A549 treated with GW870086 at 1 μM for 4 hours (cell line): ENCODE results near the gene GRIK5. TPM values are rescaled to one million over a fixed set of nuclear protein-coding genes. Genes with fewer than 3 reads are reported as not detected.

ENCODE experiments used
- total RNA-seq: library from RNA; stranded (reverse); fragments of 200-300 nt; extraction: Qiagen RNA extraction; gene quantifications from 5 replicates; pipeline ENCODE4 v1.2.3, GENCODE V29; 2022; ENCODE audit warnings: low read depth

The GRIK5 gene, protein sequence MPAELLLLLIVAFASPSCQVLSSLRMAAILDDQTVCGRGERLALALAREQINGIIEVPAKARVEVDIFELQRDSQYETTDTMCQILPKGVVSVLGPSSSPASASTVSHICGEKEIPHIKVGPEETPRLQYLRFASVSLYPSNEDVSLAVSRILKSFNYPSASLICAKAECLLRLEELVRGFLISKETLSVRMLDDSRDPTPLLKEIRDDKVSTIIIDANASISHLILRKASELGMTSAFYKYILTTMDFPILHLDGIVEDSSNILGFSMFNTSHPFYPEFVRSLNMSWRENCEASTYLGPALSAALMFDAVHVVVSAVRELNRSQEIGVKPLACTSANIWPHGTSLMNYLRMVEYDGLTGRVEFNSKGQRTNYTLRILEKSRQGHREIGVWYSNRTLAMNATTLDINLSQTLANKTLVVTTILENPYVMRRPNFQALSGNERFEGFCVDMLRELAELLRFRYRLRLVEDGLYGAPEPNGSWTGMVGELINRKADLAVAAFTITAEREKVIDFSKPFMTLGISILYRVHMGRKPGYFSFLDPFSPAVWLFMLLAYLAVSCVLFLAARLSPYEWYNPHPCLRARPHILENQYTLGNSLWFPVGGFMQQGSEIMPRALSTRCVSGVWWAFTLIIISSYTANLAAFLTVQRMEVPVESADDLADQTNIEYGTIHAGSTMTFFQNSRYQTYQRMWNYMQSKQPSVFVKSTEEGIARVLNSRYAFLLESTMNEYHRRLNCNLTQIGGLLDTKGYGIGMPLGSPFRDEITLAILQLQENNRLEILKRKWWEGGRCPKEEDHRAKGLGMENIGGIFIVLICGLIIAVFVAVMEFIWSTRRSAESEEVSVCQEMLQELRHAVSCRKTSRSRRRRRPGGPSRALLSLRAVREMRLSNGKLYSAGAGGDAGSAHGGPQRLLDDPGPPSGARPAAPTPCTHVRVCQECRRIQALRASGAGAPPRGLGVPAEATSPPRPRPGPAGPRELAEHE
- 0.37 to 0.50 TPM (median 0.42 TPM) in 5 replicates for total RNA-seq

DNA sequence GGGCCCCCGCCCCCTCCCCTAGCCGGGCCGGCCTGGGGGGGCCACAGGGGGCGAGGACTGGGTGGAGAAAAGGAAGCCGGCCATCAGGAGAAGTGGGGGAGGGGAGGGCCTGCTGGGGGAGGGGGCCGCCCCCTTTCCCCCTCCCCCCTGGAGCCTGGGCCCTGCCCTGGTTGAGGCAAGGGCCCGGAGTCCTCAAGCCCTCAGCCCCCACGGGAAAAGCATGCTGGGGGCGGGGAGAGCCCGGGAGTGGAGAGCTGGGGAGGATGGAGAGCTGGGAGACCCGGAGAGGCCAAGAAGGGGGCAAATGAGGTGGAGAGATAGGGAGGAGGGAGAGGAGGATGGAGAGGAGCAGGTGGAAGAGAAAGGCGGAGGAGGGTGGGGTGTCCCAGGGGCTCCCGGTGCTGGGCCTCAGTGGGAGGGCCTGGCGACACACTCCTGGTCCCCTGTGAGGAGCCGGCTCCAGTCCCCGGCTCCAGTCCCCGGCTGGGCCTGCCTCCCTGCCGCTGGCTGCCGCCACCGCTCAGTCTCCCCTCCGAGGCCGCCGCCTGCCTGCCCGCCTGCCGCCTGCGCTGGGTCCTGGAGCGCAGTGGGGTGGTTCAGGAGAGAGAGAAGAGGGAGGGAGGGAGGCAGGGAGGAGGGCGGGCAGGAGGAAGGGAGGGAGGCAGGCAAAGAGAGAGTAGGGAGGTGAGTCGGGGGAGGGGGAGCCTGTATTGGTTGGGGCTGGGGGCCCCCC lies at the start of gene GRIK5:
GRIK5 (minus strand) TSS at position 588 of the 733 bp plus-strand sequence. CDS start 4,436 bp downstream, outside the sequence.

DNA sequence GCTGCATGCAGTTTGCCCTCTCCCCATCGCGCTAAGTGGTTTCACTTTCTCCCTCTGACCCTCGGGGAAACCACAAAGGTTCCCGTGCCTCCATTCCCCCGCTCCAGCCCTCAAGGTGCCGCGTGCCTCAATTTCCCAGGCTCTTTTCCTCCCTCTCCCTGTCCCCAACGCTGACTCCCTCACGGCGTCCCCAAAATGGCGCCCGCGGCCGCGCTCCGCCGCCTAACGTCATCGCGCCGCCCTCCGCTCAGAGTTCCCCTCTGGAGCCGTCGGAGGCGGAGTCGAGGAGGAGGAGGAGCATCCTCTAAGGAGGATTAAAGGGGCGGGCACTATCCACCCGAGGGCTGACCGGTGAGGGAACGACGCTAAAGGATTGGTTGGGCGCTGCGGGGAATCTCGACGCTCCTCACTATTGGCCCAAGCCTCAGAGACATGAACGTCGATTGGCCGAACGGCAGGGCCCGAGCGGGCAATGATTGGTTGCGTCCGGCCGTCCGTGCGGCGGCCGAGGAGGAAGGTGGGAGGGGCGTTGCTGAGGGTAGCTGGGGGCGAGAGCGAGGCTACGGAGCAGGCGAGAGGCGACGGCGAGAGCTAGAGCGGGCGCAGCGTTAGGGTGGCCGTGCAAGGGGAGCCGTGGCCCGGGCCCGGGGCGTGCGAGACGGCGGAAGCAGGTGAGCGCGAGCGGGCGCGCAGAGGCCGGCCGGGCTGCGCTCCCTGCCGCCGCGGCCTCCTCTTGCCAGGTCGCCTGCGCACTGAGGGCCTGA lies 5.8 kb upstream of the GRIK5 start, which contains the start of gene ZNF574:
ZNF574 (plus strand) TSS at position 551 of the 764 bp plus-strand sequence. CDS start 2,441 bp downstream, outside the sequence.

DNA sequence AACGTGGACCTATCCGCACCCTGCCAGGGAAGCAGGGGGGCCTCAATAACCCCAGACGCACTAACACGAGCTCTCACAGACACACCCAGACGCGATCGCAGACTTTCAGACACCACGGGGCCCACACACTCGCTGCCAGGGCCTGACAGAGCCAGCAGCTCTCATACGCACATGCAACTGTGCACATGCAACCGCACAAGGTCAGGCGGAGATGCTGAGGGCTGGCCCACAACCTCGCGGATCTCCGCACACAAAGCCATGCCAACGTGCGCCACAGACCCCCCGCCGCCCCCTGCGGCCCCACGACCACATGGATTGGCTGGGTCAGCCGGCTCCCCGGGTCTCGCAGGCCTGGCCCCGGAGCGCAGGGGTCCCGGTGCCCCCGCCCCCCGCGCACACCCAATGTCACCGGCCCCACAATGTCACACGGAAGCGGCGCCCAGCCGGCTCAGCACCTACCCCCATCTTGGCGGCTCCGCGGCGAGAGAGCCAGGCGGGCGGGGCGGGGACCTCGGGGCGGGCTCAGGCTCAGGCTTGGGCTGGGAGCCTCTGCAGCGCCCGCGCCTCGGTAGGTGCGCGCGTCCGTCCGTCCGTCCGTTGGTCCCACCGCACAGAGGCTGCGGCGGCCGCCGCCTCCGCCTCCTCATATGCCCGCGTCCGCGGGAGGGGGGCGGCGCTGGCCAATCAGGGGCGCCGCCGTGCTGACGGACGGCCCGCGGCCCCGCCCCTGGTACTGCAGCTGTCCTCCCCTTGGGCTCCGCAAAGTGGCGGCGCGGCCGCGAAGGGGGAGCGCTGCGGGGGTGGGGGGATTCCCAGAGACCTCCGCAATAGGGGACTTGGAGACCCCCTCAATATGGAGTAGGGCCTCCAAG lies 76.2 kb downstream of the GRIK5 start, which contains the start of gene ATP1A3:
ATP1A3 (minus strand) TSS at position 619 of the 872 bp plus-strand sequence; CDS start at position 465, 154 bp downstream.

DNA sequence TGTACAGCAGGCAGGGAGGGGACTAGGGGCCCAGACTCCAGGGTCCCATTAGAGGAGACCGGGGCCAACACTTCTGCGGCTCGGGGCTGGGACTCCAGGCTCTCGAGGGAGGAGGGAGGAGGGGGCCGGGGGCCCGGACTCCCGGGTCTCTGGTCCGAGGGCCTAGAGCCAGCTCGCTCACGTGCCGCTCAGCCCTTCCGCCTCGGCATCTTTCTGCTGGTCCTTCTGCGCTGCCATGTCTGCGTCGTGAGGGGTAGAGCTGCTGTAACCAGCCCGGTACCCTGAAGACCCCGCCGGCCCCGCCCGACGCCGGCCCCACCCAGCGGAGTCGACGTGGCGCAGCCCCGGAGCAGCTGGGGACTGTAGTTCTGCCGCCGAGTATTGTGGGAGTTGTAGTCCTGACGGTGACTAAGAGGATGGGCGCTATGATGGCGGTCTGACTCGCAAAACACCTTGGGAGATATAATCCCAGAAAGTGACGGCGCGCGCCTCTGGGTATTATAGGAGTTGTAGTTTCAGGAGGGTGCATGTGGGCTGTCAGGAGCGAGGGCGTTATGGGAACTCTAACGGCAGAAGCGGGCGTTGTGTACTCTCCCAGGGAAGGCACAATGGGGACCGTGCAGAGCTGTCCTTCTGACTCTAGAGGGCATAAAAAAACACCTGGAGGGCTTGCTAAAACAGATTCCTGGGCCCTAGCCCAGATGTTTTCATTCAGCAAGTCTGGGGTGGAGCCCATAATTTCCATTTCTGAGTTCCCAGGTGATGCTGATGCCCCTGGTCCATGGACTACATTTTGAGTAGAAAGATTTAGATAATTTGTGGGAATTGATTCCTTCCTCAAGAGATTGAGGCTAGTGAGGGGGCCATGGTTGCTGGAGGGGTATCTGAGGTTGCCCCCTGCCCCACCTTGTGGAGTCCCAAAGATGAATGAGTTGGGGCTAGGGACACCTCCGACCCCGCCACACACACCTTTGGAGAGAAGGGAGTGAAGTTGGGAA lies 110.7 kb downstream of the GRIK5 start, which contains the start of gene RABAC1:
RABAC1 (minus strand) TSS at position 266 of the 998 bp plus-strand sequence; CDS start at position 237, 29 bp downstream.

Other genes with a start within 250 kb of the GRIK5 start
- gene LYPD4, start 225.5 kb downstream of the GRIK5 start, total RNA-seq: not detected in 5 replicates
- not detected in 5 replicates for gene DMRTC2, start 225.2 kb downstream of the GRIK5 start, total RNA-seq
- 9,077 to 10,791 TPM (median 9,411 TPM) in 5 replicates for gene RPS19, start 210.0 kb downstream of the GRIK5 start, total RNA-seq
- 0.66 to 1.3 TPM (median 0.91 TPM) in 5 replicates for gene CD79A, start 192.9 kb downstream of the GRIK5 start, total RNA-seq
- gene ARHGEF1, start 187.0 kb downstream of the GRIK5 start, total RNA-seq: 83.9 to 123 TPM (median 107 TPM) in 5 replicates
- 0.23 to 0.35 TPM (median 0.29 TPM) in 5 replicates for gene ERFL, start 141.8 kb downstream of the GRIK5 start, total RNA-seq
- gene RABAC1, start 110.9 kb downstream of the GRIK5 start, total RNA-seq: 204 to 269 TPM (median 241 TPM) in 5 replicates
- 3.5 to 5.8 TPM (median 4.7 TPM) in 5 replicates for gene ATP1A3, start 76.0 kb downstream of the GRIK5 start, total RNA-seq
- gene ZNF574, start 6.0 kb upstream of the GRIK5 start, total RNA-seq: 28.7 to 38.8 TPM (median 36.8 TPM) in 5 replicates
- gene POU2F2, start 62.2 kb upstream of the GRIK5 start, total RNA-seq: 0.15 to 0.80 TPM (median 0.41 TPM) in 5 replicates
- gene DEDD2, start 147.5 kb upstream of the GRIK5 start, total RNA-seq: 54.3 to 74.7 TPM (median 66.0 TPM) in 5 replicates
- 15.5 to 21.1 TPM (median 19.8 TPM) in 5 replicates for gene ZNF526, start 150.1 kb upstream of the GRIK5 start, total RNA-seq
- 104 to 150 TPM (median 147 TPM) in 5 replicates for gene GSK3A, start 172.4 kb upstream of the GRIK5 start, total RNA-seq
- gene ERF, start 184.9 kb upstream of the GRIK5 start, total RNA-seq: 99.1 to 124 TPM (median 117 TPM) in 5 replicates
- 38.6 to 52.2 TPM (median 47.4 TPM) in 5 replicates for gene CIC, start 199.0 kb upstream of the GRIK5 start, total RNA-seq
- 3.6 to 4.9 TPM (median 4.3 TPM) in 5 replicates for gene PRR19, start 231.9 kb upstream of the GRIK5 start, total RNA-seq
- 132 to 152 TPM (median 151 TPM) in 5 replicates for gene PAFAH1B3, start 232.4 kb upstream of the GRIK5 start, total RNA-seq
- gene TMEM145, start 243.1 kb upstream of the GRIK5 start, total RNA-seq: 2.2 to 3.9 TPM (median 3.2 TPM) in 5 replicates